SJSA1 (cell line): Measurements from ENCODE around the gene NT5DC2. TPM values are rescaled to one million over a fixed set of nuclear protein-coding genes. Genes with fewer than 3 reads are reported as not detected.

ENCODE experiments used
- DNase-seq, 2 experiments: peaks; one replicate each; pipeline ENCODE4 v3.0.0-alpha.2; 2015 to 2020; ENCODE audit warnings: low spot score in 2 of 2, low read depth in 1 of 2
- H3K27ac ChIP-seq: fragments of 250-450 bp; sonication (Bioruptor Pico); 2 replicates; pipeline ENCODE4 v1.5.1; 2020; ENCODE audit warnings: mild to moderate bottlenecking, moderate library complexity
- H3K27me3 ChIP-seq: fragments of 250-450 bp; sonication (Bioruptor Pico); replicated peaks from 2 replicates; pipeline ENCODE4 v1.5.1; 2020; ENCODE audit warnings: mild to moderate bottlenecking, moderate library complexity
- H3K36me3 ChIP-seq: fragments of 250-450 bp; sonication (Bioruptor Pico); 2 replicates; pipeline ENCODE4 v1.5.1; 2020; ENCODE audit warnings: mild to moderate bottlenecking
- H3K4me1 ChIP-seq: fragments of 250-450 bp; sonication (Bioruptor Pico); replicated peaks from 2 replicates; pipeline ENCODE4 v1.6.1; 2021; ENCODE audit warnings: mild to moderate bottlenecking
- H3K4me3 ChIP-seq: fragments of 250-450 bp; sonication (Bioruptor Pico); 2 replicates; pipeline ENCODE4 v1.5.1; 2020; ENCODE audit warnings: mild to moderate bottlenecking
- H3K9me3 ChIP-seq: fragments of 250-450 bp; sonication (Bioruptor Pico); replicated peaks from 2 replicates; pipeline ENCODE4 v1.5.1; 2020; ENCODE audit warnings: mild to moderate bottlenecking
- total RNA-seq: library from RNA; depleted of rRNA; stranded (reverse); fragments of >200 nt; shearing (Covaris generic); gene quantifications from 2 replicates; pipeline ENCODE4 v1.2.3, GENCODE V29; 2014

The NT5DC2 gene
- total RNA-seq, 1 experiment from 2014 or later = 74.6 TPM

DNA sequence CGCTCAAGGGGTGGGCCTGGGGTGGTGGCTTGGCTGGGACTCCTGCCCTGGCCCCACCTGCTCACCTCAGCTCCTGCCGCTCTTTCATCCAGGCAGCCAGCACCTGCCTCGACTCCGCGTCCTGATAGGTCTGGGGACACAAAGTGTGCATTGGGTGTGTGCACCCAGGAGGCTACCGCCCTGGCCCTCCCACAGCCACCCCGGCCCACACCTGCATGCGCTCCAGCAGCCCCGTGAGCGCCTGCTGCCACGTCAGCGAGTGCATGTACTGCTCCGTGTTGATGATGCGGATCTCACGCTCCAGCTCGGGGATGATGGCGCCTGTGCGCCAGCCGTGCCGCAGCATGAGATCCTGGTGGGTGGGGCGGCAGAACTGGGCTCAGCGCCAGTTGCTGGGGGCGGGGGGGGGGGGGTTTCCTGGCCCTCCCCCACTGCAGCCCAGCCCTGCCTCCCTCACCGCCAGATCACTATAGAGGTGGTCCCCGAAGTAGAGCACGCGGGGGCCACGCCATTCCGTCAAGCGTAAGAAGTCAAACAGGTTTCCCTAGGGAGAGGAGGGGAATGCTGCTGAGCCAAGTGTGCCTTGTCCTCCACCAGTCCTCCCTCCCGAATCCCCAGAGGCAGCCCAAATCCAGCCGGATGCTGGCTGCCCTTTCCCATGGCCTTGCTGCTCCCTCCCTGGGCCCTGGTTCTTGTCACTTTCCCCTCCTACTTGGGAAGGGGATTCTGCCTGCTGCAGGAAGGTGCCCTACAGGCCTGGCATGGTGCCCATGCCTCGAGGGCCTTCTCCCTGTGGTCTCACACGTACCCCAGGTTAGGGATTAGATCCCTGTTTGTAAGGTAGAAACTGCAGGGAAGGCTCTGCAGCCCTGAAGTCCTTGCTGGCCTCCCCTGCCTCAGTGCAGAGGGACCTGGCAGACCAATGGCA is 8.6 kb downstream of the NT5DC2 start:
- Histone ChIP-seq H3K27me3 (no peaks in the 10 kb centered on the region), H3K27ac (no peak overlapping the region)
- DNase-seq = no peak

GRCh38 chr3:52524258-52524751 is 9.4 kb downstream of the NT5DC2 start:
- no peaks in the 10 kb centered on the region for H3K27me3 ChIP-seq
- peaks cover 52% of the 10 kb centered on the region for H3K36me3 ChIP-seq
- H3K9me3 ChIP-seq = no peaks in the 10 kb centered on the region
- no peaks in the 10 kb centered on the region for H3K4me1 ChIP-seq
- no peak for DNase-seq
- no peak overlapping the region for H3K27ac ChIP-seq
- no peak overlapping the region for H3K4me3 ChIP-seq

More for the DNA sequence above, 8.6 kb downstream of the NT5DC2 start:
- H3K4me1 ChIP-seq = no peaks in the 10 kb centered on the region
- H3K9me3 ChIP-seq = no peaks in the 10 kb centered on the region
- no peak overlapping the region for H3K4me3 ChIP-seq
- peaks cover 52% of the 10 kb centered on the region for H3K36me3 ChIP-seq

DNA sequence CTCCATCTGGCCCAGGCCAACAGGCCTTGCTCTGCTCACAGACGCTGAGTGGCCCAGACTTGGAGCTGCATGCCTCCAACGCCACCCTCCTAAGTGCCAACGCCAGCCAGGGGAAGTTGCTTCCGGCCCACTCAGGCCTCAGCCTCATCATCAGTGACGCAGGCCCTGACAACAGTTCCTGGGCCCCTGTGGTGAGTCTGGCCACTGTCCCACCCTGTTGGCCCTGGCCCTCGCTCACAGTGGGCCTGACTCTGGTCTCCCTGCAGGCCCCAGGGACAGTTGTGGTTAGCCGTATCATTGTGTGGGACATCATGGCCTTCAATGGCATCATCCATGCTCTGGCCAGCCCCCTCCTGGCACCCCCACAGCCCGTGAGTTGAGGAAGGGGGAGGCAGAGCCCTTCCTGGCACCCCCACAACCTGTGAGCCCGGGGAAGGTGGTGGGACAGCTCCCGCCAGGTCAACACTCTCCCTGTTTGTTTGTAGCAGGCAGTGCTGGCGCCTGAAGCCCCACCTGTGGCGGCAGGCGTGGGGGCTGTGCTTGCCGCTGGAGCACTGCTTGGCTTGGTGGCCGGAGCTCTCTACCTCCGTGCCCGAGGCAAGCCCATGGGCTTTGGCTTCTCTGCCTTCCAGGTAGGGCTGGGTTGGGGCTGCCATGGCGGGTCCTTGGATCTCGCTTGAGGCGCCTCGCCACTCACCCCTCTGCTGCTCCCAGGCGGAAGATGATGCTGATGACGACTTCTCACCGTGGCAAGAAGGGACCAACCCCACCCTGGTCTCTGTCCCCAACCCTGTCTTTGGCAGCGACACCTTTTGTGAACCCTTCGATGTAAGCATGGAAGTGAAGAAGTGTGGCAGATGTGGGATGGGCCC is 10.0 kb downstream of the NT5DC2 start:
- no peak for DNase-seq
- Histone ChIP-seq H3K27me3 (no peaks in the 10 kb centered on the region), H3K27ac (no peak overlapping the region), H3K9me3 (no peaks in the 10 kb centered on the region), H3K4me3 (no peak overlapping the region), H3K4me1 (no peaks in the 10 kb centered on the region), H3K36me3 (peaks cover 45% of the 10 kb centered on the region)

DNA sequence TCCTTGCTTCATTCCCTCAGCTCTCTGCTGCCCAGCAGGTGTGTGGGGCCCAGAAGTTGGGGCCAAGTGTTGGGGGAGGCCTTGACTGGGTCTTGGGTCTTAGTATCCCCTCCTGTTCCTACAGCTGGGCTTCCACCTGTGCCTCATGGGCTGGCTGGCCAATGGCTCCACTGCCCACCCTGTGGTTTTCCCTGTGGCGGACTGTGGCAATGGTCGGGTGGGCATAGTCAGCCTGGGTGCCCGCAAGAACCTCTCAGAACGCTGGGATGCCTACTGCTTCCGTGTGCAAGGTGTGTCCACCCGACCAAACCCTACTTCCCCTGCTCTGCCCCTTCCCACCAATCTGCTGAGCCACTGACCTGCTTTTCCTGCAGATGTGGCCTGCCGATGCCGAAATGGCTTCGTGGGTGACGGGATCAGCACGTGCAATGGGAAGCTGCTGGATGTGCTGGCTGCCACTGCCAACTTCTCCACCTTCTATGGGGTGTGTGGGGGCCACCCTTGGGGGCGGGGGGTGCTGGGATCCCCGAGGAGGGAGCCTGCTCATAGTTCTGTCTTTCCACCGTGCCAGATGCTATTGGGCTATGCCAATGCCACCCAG is 10.9 kb downstream of the NT5DC2 start:
- H3K4me1 ChIP-seq = no peaks in the 10 kb centered on the region
- H3K36me3 ChIP-seq = peaks cover 38% of the 10 kb centered on the region
- no peak overlapping the region for H3K27ac ChIP-seq
- H3K9me3 ChIP-seq = no peaks in the 10 kb centered on the region
- no peak overlapping the region for H3K4me3 ChIP-seq
- DNase-seq = no peak
- H3K27me3 ChIP-seq = no peaks in the 10 kb centered on the region

- Histone ChIP-seq H3K27ac (no peak overlapping the region), H3K36me3 (peaks cover 32% of the 10 kb centered on the region), H3K4me3 (no peak overlapping the region), H3K27me3 (no peaks in the 10 kb centered on the region), H3K9me3 (no peaks in the 10 kb centered on the region), H3K4me1 (no peaks in the 10 kb centered on the region)
- DNase-seq = no peak
Observed at GRCh38 chr3:52521881-52522650, 11.6 kb downstream of the NT5DC2 start.

DNA sequence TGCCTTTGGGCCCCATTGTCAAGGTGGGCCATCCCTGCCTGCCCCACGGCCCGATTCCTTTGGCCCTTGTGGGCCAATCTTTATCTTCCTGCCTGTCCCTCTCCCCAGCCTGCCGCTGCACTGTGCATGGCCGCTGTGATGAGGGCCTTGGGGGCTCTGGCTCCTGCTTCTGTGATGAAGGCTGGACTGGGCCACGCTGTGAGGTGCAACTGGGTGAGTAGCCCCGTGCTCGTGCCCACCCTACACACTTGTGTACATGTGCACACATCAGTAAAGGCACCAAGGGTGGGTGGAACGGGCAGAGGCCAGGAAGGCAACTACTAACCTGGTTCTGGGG is 12.2 kb downstream of the NT5DC2 start:
- no peak overlapping the region for H3K27ac ChIP-seq
- DNase-seq = no peak
- no peaks in the 10 kb centered on the region for H3K9me3 ChIP-seq
- H3K36me3 ChIP-seq = peaks cover 27% of the 10 kb centered on the region
- H3K4me3 ChIP-seq = no peak overlapping the region
- H3K4me1 ChIP-seq = no peaks in the 10 kb centered on the region
- no peaks in the 10 kb centered on the region for H3K27me3 ChIP-seq

- Histone ChIP-seq H3K4me1 (no peaks in the 10 kb centered on the region), H3K27me3 (no peaks in the 10 kb centered on the region), H3K27ac (no peak overlapping the region), H3K4me3 (no peak overlapping the region), H3K9me3 (no peaks in the 10 kb centered on the region), H3K36me3 (peaks cover 22% of the 10 kb centered on the region)
- DNase-seq = no peak
Observed at GRCh38 chr3:52520716-52521487, 12.8 kb downstream of the NT5DC2 start.

DNA sequence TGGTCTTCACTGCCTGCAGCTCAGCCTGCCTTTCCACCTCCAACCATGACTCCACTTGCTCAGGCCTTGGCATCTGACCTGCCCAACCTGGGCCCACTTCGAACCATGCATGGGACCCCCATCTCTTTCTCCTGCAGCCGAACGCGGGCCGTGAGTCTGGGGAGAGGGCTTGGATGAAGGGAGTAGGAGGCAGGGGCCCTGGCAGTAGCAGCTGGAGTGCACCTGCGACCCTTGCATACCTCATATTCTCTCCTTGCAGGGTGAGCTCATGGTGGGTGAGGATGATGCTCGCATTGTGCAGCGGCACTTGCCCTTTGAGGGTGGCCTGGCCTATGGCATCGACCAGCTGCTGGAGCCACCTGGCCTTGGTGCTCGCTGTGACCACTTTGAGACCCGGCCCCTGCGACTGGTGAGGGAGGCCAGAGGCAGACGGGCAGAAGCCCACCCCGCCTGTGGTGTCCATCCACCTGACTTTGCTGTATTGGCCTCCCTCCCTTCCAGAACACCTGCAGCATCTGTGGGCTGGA is 13.5 kb downstream of the NT5DC2 start:
- Histone ChIP-seq H3K27me3 (no peaks in the 10 kb centered on the region), H3K27ac (no peak overlapping the region), H3K36me3 (peaks cover 15% of the 10 kb centered on the region), H3K4me1 (no peaks in the 10 kb centered on the region), H3K9me3 (no peaks in the 10 kb centered on the region), H3K4me3 (no peak overlapping the region)
- no peak for DNase-seq

- H3K27me3 ChIP-seq = no peaks in the 10 kb centered on the region
- peaks cover 13% of the 10 kb centered on the region for H3K36me3 ChIP-seq
- H3K4me3 ChIP-seq = no peak overlapping the region
- no peak for DNase-seq
- H3K27ac ChIP-seq = no peak overlapping the region
- no peaks in the 10 kb centered on the region for H3K9me3 ChIP-seq
- no peaks in the 10 kb centered on the region for H3K4me1 ChIP-seq
Observed at GRCh38 chr3:52519445-52520140, 14.1 kb downstream of the NT5DC2 start.

GRCh38 chr3:52518723-52519444 is 14.8 kb downstream of the NT5DC2 start:
- Histone ChIP-seq H3K27ac (no peak overlapping the region), H3K27me3 (no peaks in the 10 kb centered on the region), H3K36me3 (peaks cover 6% of the 10 kb centered on the region), H3K4me3 (no peak overlapping the region), H3K9me3 (no peaks in the 10 kb centered on the region), H3K4me1 (no peaks in the 10 kb centered on the region)
- no peak for DNase-seq

DNA sequence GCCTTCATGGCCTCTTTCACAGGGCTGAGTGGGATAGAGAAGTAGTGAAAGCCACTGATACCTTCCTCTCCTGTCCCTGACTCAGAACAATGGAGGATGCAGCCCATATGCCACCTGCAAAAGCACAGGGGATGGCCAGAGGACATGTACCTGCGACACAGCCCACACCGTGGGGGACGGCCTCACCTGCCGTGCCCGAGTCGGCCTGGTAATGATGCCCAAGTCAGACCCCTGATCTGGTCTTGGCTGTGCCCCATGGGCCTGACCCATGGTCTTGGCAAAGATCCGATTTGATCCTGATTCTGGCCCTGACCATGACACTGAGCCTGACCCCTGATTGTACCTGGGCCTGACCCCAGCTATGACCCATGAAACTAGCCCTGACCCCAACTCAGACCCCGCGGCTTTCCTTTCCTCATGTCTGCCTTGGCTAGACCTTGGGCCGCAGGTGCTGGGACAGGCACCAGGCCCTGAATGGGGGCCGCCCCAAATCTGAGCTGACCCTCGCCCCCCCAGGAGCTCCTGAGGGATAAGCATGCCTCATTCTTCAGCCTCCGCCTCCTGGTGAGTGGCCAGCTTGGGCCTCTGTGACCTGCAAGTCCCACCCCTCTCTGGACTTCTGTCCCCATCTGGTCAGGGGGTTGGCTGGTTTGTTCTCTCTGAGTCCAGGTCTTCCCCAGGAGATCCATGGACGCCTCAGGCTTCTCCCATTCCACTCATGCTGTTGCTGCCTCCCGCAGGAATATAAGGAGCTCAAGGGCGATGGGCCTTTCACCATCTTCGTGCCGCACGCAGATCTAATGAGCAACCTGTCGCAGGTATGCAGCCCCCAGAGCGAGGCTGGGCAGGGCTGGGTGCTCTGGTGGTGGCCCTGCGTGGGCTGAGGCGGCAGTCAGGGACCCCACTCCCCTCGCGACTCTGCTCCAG is 15.6 kb downstream of the NT5DC2 start:
- Histone ChIP-seq H3K4me3 (no peak overlapping the region), H3K36me3 (no peaks in the 10 kb centered on the region), H3K27ac (no peak overlapping the region), H3K9me3 (no peaks in the 10 kb centered on the region), H3K4me1 (no peaks in the 10 kb centered on the region), H3K27me3 (no peaks in the 10 kb centered on the region)
- no peak for DNase-seq
